Osteoblast (primary cell): ENCODE measurements around the gene ADD1. TPM values are rescaled to one million over a fixed set of nuclear protein-coding genes. Genes with fewer than 3 reads are reported as not detected.

Experiments used
- DNase-seq: peaks from one replicate; pipeline ENCODE4 v3.0.0; 2011; ENCODE audit warnings: low spot score, mixed read lengths; ENCODE audit not compliant: insufficient read length; ENCODE audit errors: missing footprints
- H2AFZ ChIP-seq: 2 replicates; pipeline ENCODE4 v1.6.0; 2011; ENCODE audit warnings: mild to moderate bottlenecking, low read length
- H3K27ac ChIP-seq: 2 replicates; pipeline ENCODE4 v1.5.1; 2011; ENCODE audit warnings: mild to moderate bottlenecking, low read depth, low read length, moderate library complexity
- H3K27me3 ChIP-seq: 2 replicates; pipeline ENCODE4 v1.6.0; 2012; ENCODE audit warnings: mild to moderate bottlenecking, control low read depth, inconsistent platforms, low read length, moderate library complexity; ENCODE audit not compliant: insufficient read depth
- H3K36me3 ChIP-seq: 2 replicates; pipeline ENCODE4 v1.5.1; 2011; ENCODE audit warnings: mild to moderate bottlenecking, low read length, control low read depth, moderate library complexity; ENCODE audit not compliant: insufficient read depth
- H3K4me1 ChIP-seq: 2 replicates; pipeline ENCODE4 v1.5.1; 2011; ENCODE audit warnings: mild to moderate bottlenecking, low read length, control low read depth, moderate library complexity; ENCODE audit not compliant: insufficient read depth
- H3K4me2 ChIP-seq: 2 replicates; pipeline ENCODE4 v1.6.0; 2011; ENCODE audit warnings: mild to moderate bottlenecking, low read length; ENCODE audit not compliant: insufficient read depth
- H3K4me3 ChIP-seq: fragments of 200-600 bp; sonication (generic); 3 replicates; pipeline ENCODE4 v1.5.1; 2012; ENCODE audit warnings: mild to moderate bottlenecking, low read length, inconsistent platforms; ENCODE audit not compliant: insufficient read depth
- H3K79me2 ChIP-seq: 2 replicates; pipeline ENCODE4 v1.6.0; 2012; ENCODE audit warnings: mild to moderate bottlenecking, low read length, control low read depth, inconsistent platforms; ENCODE audit not compliant: insufficient read depth
- H3K9me3 ChIP-seq: 2 replicates; pipeline ENCODE4 v1.5.1; 2011; ENCODE audit warnings: low read depth, low read length, control low read depth
- H4K20me1 ChIP-seq: 2 replicates; pipeline ENCODE4 v1.6.0; 2012; ENCODE audit warnings: mild to moderate bottlenecking, low read length, control low read depth; ENCODE audit not compliant: insufficient read depth
- CTCF ChIP-seq: IDR thresholded peaks from 2 replicates; pipeline ENCODE4 v1.5.1; 2011; ENCODE audit warnings: mild to moderate bottlenecking, low read depth, low read length, moderate library complexity; ENCODE audit errors: extremely low read depth
- total RNA-seq: library from RNA; depleted of rRNA; stranded (reverse); fragments of >200 nt; gene quantifications from 2 replicates; pipeline ENCODE4 v1.2.3, GENCODE V29; 2012

The ADD1 gene
- total RNA-seq, 1 donor, result 200 TPM

GRCh38 chr4:2813446-2814405 is 29.9 kb upstream of the ADD1 start:
- peaks cover 3% of the 10 kb centered on the region for H3K9me3 ChIP-seq
- peaks cover 75% of the 10 kb centered on the region for H3K79me2 ChIP-seq
- peaks cover 10% of the 10 kb centered on the region for H4K20me1 ChIP-seq
- peak overlapping the region; percentile 53 for H3K4me3 ChIP-seq
- H3K36me3 ChIP-seq, result peaks cover 5% of the 10 kb centered on the region
- H2AFZ ChIP-seq, result no peak overlapping the region
- H3K27me3 ChIP-seq, result no peaks in the 10 kb centered on the region
- no peak for DNase-seq
- H3K4me1 ChIP-seq, result peaks cover 15% of the 10 kb centered on the region
- H3K27ac ChIP-seq, result peak overlapping the region; percentile 24
- peak overlapping the region; percentile 70 for H3K4me2 ChIP-seq
- no peak for TF ChIP-seq CTCF

- Histone ChIP-seq H4K20me1 (peaks cover 16% of the 10 kb centered on the region), H3K4me1 (peaks cover 15% of the 10 kb centered on the region), H2AFZ (no peak overlapping the region), H3K9me3 (peaks cover 3% of the 10 kb centered on the region), H3K79me2 (peaks cover 80% of the 10 kb centered on the region), H3K4me3 (no peak overlapping the region), H3K27ac (no peak overlapping the region), H3K36me3 (peaks cover 5% of the 10 kb centered on the region), H3K27me3 (no peaks in the 10 kb centered on the region), H3K4me2 (no peak overlapping the region)
- no peak for TF ChIP-seq CTCF
- DNase-seq, result no peak
Measured at GRCh38 chr4:2814627-2815270, 28.9 kb upstream of the ADD1 start.

- Histone ChIP-seq H3K4me2 (no peak overlapping the region), H3K27me3 (no peaks in the 10 kb centered on the region), H3K27ac (no peak overlapping the region), H3K36me3 (peaks cover 7% of the 10 kb centered on the region), H3K4me3 (no peak overlapping the region), H2AFZ (no peak overlapping the region), H3K79me2 (peaks cover 84% of the 10 kb centered on the region), H3K9me3 (peaks cover 3% of the 10 kb centered on the region), H3K4me1 (peaks cover 14% of the 10 kb centered on the region), H4K20me1 (peaks cover 30% of the 10 kb centered on the region)
- TF ChIP-seq CTCF, result no peak
- no peak for DNase-seq
Measured at GRCh38 chr4:2816401-2816954, 27.2 kb upstream of the ADD1 start.

- H3K9me3 ChIP-seq, result peaks cover 3% of the 10 kb centered on the region
- H3K79me2 ChIP-seq, result peaks cover 78% of the 10 kb centered on the region
- no peaks in the 10 kb centered on the region for H3K27me3 ChIP-seq
- H3K4me3 ChIP-seq, result no peak overlapping the region
- peaks cover 7% of the 10 kb centered on the region for H3K4me1 ChIP-seq
- no peak overlapping the region for H3K4me2 ChIP-seq
- TF ChIP-seq CTCF, result no peak
- peaks cover 30% of the 10 kb centered on the region for H4K20me1 ChIP-seq
- DNase-seq, result no peak
- no peak overlapping the region for H3K27ac ChIP-seq
- H3K36me3 ChIP-seq, result peaks cover 7% of the 10 kb centered on the region
- H2AFZ ChIP-seq, result no peak overlapping the region
Measured at GRCh38 chr4:2817137-2817536, 26.5 kb upstream of the ADD1 start.
